Mucosa of rectum (tissue), 2 donors: ENCODE measurements around the gene ENOPH1.

ENCODE experiments used
- H3K27ac ChIP-seq, 2 donors: one replicate each; pipeline ENCODE4 v1.7.0; 2013; ENCODE audit warnings: inconsistent platforms in 2 of 2, low read depth in 2 of 2, low read length in 2 of 2
- H3K27me3 ChIP-seq, 2 donors: one replicate each; pipeline ENCODE4 v1.7.0; 2013; ENCODE audit warnings: low read length in 2 of 2; ENCODE audit not compliant: control insufficient read depth in 2 of 2, insufficient read depth in 2 of 2
- H3K36me3 ChIP-seq, 2 donors: one replicate each; pipeline ENCODE4 v1.7.0; 2013; ENCODE audit warnings: low read length in 2 of 2; ENCODE audit not compliant: control insufficient read depth in 2 of 2, insufficient read depth in 2 of 2
- H3K4me1 ChIP-seq, 2 donors: one replicate each; pipeline ENCODE4 v1.7.0; 2013; ENCODE audit warnings: low read length in 2 of 2, mild to moderate bottlenecking in 1 of 2; ENCODE audit not compliant: control insufficient read depth in 2 of 2, insufficient read depth in 2 of 2
- H3K4me3 ChIP-seq, 2 donors: one replicate each; pipeline ENCODE4 v1.7.0; 2013; ENCODE audit warnings: low read length in 2 of 2
- H3K9ac ChIP-seq, 2 donors: one replicate each; pipeline ENCODE4 v1.7.0; 2013; ENCODE audit warnings: low read length in 2 of 2, low read depth in 1 of 2, mild to moderate bottlenecking in 1 of 2
- H3K9me3 ChIP-seq, 2 donors: one replicate each; pipeline ENCODE4 v1.7.0; 2013; ENCODE audit warnings: low read length in 2 of 2; ENCODE audit not compliant: control insufficient read depth in 2 of 2
- donor health status: healthy.
- donor health status: Normal muscosa, but diverticular disease.

The ENOPH1 gene

GRCh38 chr4:82500435-82501153 is 70.2 kb downstream of the ENOPH1 start:
- Histone ChIP-seq H3K9me3 (no peaks in the 10 kb centered on the region), H3K27ac (no peak overlapping the region), H3K4me1 (no peaks in the 10 kb centered on the region), H3K27me3 (no peaks in the 10 kb centered on the region), H3K9ac (no peak overlapping the region), H3K4me3 (no peak overlapping the region), H3K36me3 (no peaks in the 10 kb centered on the region)

GRCh38 chr4:82501154-82501442 is 70.7 kb downstream of the ENOPH1 start:
- Histone ChIP-seq H3K36me3 (no peaks in the 10 kb centered on the region), H3K4me3 (no peak overlapping the region), H3K4me1 (no peaks in the 10 kb centered on the region), H3K9me3 (no peaks in the 10 kb centered on the region), H3K27me3 (no peaks in the 10 kb centered on the region), H3K27ac (no peak overlapping the region), H3K9ac (no peak overlapping the region)

DNA sequence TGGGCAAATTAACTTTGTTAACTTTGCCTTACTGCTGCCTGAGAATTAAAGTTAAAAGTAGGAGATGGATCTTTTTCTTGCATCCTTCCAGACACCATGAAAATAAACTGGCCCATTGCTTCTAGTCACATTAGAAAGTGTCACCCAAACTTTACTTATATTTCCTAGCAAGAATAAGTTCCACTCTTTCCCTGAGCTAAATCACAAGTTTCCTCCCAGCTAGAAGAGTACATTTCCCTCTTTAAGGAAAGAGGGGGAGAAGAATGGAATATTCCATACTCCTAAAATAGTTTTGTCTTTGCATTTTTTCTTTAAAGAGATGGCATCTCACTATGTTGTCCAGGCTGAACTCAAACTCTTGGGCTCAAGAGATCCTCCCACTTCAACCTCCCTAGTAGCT is 77.6 kb downstream of the ENOPH1 start:
- Histone ChIP-seq H3K9me3 (no peaks in the 10 kb centered on the region), H3K36me3 (no peaks in the 10 kb centered on the region), H3K4me1 (no peaks in the 10 kb centered on the region), H3K27ac (no peak overlapping the region), H3K4me3 (no peak overlapping the region), H3K9ac (no peak overlapping the region), H3K27me3 (no peaks in the 10 kb centered on the region)

- Histone ChIP-seq H3K36me3 (no peaks in the 10 kb centered on the region), H3K9ac (no peak overlapping the region), H3K27me3 (no peaks in the 10 kb centered on the region), H3K27ac (no peak overlapping the region), H3K9me3 (no peaks in the 10 kb centered on the region), H3K4me3 (no peak overlapping the region), H3K4me1 (no peaks in the 10 kb centered on the region)
These were observed 78.5 kb downstream of the ENOPH1 start for GRCh38 chr4:82508806-82509428.

DNA sequence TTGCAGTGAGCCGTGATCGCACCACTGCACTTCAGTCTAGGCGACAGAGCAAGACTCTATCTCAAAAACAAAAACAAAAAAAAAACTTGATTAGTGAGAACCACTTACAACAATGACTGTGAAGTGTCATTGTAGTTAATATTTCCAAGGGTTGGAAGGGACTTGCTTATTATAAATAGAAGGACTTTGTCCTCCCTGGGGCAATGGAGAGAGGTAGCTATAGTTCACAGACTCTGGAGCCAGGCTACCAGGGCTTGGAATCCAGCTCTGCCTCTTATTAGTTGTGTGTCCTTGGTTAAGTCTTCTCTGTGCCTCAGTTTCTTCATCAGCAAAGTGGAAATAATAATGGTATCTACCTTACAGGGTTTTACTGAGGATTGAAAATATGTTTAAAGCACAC is 79.8 kb downstream of the ENOPH1 start:
- no peak overlapping the region for H3K27ac ChIP-seq
- no peaks in the 10 kb centered on the region for H3K9me3 ChIP-seq
- H3K4me3 ChIP-seq: no peak overlapping the region
- H3K36me3 ChIP-seq: no peaks in the 10 kb centered on the region
- no peak overlapping the region for H3K9ac ChIP-seq
- H3K27me3 ChIP-seq: no peaks in the 10 kb centered on the region
- H3K4me1 ChIP-seq: no peaks in the 10 kb centered on the region
